Measurements from ENCODE around the gene ADSL. TPM values are rescaled to one million over a fixed set of nuclear protein-coding genes. Genes with fewer than 3 reads are reported as not detected.

Gene ADSL
- total RNA-seq, 4 donors from 2014 or later: 26.7 to 49.0 (median 36.6) TPM

GRCh38 chr22:40422558-40423309, 76.4 kb downstream of the ADSL start:
- intact Hi-C loops (cut with DNase I; ENCODE audit: low total_unique reads): loop anchor here (10.0 kb wide), 1 partner anchor 332 kb away; no protein-coding TSS in a partner anchor
- WGBS, 2 donors: 92 to 95% methylated on average over 9 of the region's 9 CpGs

GRCh38 chr22:40423310-40423688, 77.0 kb downstream of the ADSL start:
- TF ChIP-seq POLR2A (IDR thresholded peaks at IDR 0.05): no peak
- no peak for TF ChIP-seq CTCF (IDR thresholded peaks at IDR 0.05)
- no peak for DNase-seq (ENCODE audit: low spot score in 2 of 2)
- intact Hi-C loops (cut with DNase I; ENCODE audit: low total_unique reads): loop anchor here (10.0 kb wide), 1 partner anchor 332 kb away; no protein-coding TSS in a partner anchor
- WGBS, 2 donors: 61 to 68% methylated on average over 5 of the region's 5 CpGs
- H3K4me3 ChIP-seq (ENCODE audit: low read depth, poor library complexity, severe bottlenecking): no peak overlapping the region

More at GRCh38 chr22:40422558-40423309, 76.4 kb downstream of the ADSL start:
- no peak for DNase-seq (ENCODE audit: low spot score in 2 of 2)
- TF ChIP-seq CTCF (IDR thresholded peaks at IDR 0.05) (no peak), POLR2A (IDR thresholded peaks at IDR 0.05) (no peak)
- H3K4me3 ChIP-seq (ENCODE audit: low read depth, poor library complexity, severe bottlenecking): no peak overlapping the region

GRCh38 chr22:40423882-40424640, 77.8 kb downstream of the ADSL start:
- intact Hi-C loops (cut with DNase I; ENCODE audit: low total_unique reads): loop anchor here (10.0 kb wide), 1 partner anchor 331 kb away; no protein-coding TSS in a partner anchor
- 89 to 91% methylated on average over 16 to 17 of the region's 17 CpGs for WGBS, 2 donors
- no peak overlapping the region for H3K4me3 ChIP-seq (ENCODE audit: low read depth, poor library complexity, severe bottlenecking)
- DNase-seq (ENCODE audit: low spot score in 2 of 2): no peak
- no peak for TF ChIP-seq CTCF (IDR thresholded peaks at IDR 0.05)
- TF ChIP-seq POLR2A (IDR thresholded peaks at IDR 0.05): no peak

- no peak overlapping the region for H3K4me3 ChIP-seq (ENCODE audit: low read depth, poor library complexity, severe bottlenecking)
- 83 to 85% methylated on average over 5 of the region's 5 CpGs for WGBS, 2 donors
- no peak for DNase-seq (ENCODE audit: low spot score in 2 of 2)
- TF ChIP-seq CTCF (IDR thresholded peaks at IDR 0.05) (no peak), POLR2A (IDR thresholded peaks at IDR 0.05) (no peak)
- intact Hi-C loops (cut with DNase I; ENCODE audit: low total_unique reads): loop anchor here (10.0 kb wide), 1 partner anchor 330 kb away; no protein-coding TSS in a partner anchor
Measured at GRCh38 chr22:40425082-40425481, 78.8 kb downstream of the ADSL start.

GRCh38 chr22:40426594-40427333, 80.5 kb downstream of the ADSL start:
- no peak overlapping the region for H3K4me3 ChIP-seq (ENCODE audit: low read depth, poor library complexity, severe bottlenecking)
- intact Hi-C loops (cut with DNase I; ENCODE audit: low total_unique reads): loop anchor here (10.0 kb wide), 1 partner anchor 328 kb away; no protein-coding TSS in a partner anchor
- no peak for DNase-seq (ENCODE audit: low spot score in 2 of 2)
- 68 to 70% methylated on average over 9 of the region's 9 CpGs for WGBS, 2 donors
- no peak for TF ChIP-seq POLR2A (IDR thresholded peaks at IDR 0.05)
- no peak for TF ChIP-seq CTCF (IDR thresholded peaks at IDR 0.05)

Measured in lower leg skin (tissue), 4 donors.